HG03378 (cell line): ENCODE measurements around the gene CPEB2.
"Not testable (repeated sequence)": the region's sequence is repeated elsewhere in the genome, so short reads cannot be mapped to it uniquely, and the experiment has no call there.

Source experiments
- ATAC-seq: cut with Tn5 transposase; IDR thresholded peaks from one replicate; pipeline ENCODE4 v1.9.1; 2021; ENCODE audit warnings: mild to moderate bottlenecking, moderate library complexity; ENCODE audit not compliant: unreplicated experiment

CPEB2 gene

DNA sequence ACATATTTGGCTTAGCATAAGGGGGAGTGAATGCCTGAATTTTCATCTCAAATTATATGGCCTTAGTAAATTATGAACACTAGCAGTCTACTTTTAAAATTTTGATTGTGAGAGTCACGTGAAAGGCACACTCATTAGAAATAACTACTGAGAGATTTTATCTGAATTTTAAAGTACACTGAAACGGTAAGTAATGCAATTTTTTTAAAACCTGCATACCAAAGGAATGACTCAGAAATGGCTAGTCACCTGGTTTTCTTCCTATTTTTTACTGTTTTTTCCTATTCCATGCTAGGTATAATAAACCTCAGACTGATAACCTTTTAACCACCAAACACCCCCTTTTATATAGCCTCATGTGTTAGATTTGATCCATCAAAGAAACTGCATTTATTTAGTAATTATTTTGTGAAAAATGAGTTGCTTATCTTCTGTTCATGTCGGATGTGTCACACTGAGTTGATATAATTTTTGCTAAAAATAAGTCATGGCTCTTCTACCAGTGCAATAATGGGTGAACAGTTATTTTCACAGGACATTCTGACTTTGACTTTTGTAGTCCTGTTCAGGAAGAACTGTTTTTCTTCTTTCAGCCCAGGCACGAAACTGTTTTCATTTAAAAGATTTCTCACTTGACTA is 40.4 kb downstream of the CPEB2 start:
- no peak for ATAC-seq

DNA sequence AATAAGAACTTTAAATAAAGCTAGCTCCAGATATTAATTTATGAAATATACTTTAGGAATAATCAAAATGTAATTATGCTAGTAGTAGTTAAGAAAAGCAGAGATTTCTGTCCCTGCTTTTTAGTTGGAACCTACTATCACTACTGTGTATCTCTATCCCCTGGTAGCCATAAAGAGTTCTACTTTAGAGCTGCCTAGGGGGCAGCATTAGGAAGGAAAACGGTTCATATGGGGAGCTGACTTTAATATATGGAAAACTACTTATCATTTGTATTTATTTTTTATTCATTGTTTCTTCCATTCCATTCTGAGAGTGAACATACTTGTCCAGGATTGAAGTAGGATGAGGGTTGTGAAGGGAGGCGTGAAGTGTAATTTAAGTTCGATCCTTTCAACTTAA is 40.9 kb downstream of the CPEB2 start:
- no peak for ATAC-seq

DNA sequence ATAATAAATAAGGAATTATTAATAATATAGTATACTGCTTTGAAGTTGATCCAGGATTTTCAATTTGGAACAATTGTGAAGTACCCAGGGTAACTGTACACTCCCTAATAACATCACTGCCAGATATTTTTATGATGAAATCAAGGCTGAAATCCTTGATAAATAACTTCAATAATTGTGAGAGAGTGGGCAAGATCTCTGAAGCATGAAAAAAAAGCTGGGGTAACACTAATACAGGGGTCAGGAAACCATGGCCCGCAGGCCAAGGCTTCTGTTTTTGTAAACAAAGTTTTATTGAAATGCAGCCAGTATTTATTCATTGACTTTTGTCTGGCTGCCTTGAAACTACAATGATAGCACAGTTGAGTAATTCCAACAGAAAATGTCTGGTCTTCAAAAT is 41.6 kb downstream of the CPEB2 start:
- no peak for ATAC-seq

DNA sequence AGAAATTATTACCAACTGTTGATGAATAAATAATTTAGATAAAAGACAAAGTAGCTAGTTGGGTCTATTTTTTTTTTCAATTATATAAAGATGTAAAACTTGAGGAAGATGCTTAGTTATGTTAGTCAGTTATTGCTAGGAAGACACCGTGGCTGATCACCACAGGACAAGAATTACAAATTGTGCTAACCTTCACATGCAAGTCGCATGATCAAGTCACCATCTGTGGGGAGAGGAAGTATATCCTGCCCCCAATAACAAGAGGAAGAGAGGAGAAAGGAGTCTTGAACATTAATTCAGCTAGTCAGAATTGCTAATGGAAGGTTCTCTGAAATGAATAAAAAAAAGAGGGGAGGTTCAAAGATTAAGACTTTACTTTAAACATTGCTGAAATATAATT is 52.3 kb downstream of the CPEB2 start:
- ATAC-seq: no peak

DNA sequence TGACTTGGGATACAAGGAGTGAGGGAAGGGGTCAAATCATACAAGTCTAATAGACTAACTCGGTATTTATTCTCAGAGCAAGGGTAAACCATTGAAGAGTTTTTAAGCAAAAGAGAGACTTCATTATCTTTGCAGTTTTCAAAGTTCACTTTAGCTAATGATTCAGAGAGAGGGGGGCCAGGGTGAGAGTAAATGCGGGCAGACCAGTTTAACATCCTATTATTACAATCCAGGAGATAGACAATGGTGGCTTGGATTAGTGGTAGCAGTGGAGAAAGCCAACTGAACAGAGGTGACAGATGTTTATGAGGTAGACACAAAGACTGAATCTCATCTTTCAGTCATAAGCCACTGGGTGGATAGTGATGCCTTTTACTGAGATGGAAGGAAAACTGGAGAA is 57.9 kb downstream of the CPEB2 start:
- no peak for ATAC-seq

DNA sequence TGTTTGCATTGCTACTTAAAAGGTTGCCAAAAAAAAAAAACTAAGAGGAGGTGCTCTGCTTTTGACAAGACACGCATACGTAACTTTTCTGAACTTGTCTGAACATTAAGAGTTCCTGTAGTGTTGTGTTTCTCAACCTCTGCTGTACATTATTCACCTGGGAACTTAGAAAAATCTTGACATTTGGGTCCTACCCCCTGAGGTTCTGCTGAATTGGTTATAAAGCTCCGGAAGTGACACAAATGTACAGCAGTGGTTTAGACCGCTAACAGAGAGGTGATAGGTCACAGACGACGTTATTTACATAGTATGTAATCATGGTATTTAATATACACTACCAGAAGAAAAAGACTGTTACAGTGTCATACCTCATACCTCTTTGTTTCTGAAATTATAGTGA is 61.1 kb downstream of the CPEB2 start:
- ATAC-seq: no peak

DNA sequence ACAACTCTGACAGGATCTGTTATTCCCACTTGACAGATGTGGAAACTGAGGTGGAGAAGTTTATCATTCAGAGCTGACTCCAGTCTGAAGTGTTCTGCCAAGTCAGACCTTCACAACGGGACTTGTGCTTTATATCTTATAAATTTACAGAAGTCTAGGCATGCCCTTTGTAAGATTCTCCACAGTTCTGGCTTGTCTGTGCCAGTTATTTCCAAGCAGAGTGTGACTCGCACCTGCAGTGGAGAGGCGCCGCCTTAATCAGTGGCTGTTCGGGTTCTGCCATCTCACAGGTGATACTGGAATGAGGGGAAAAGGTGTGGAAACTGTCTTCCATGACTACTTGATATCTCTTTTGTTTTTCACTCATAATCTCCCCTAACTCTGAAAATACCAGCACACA is 63.2 kb downstream of the CPEB2 start:
- no peak for ATAC-seq

DNA sequence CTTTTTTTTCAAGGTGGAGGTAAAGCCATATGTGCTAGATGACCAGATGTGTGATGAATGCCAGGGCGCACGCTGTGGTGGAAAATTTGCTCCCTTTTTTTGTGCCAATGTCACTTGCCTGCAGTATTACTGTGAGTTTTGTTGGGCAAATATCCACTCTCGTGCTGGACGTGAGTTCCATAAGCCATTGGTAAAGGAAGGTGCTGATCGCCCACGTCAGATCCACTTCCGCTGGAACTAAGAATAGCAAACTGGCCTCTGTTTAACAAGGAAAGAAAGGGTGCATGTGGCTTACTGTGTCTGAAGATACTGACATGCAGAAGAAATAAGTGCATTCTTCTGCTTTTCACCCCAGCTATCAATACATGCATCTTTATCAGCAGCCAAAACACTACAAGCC is 63.9 kb downstream of the CPEB2 start:
- no peak for ATAC-seq

DNA sequence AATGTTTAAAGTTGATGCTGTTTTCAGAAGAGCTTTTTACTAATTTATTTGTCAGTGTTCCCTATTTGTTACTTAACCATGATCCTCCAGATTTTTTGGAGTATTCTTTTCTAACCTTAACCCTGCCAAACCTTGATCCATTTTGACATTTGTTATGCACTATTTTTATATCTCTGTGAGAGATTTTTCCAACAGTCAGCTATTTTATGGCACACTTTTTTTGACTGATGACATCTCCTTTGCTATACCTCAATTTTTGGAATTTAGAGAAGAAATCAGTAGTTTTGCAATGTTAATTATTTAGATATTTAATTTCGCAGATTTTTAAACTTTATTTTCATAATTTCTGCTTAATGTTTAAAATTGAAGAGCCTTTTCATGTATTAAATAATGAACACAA is 66.0 kb downstream of the CPEB2 start:
- no peak for ATAC-seq

DNA sequence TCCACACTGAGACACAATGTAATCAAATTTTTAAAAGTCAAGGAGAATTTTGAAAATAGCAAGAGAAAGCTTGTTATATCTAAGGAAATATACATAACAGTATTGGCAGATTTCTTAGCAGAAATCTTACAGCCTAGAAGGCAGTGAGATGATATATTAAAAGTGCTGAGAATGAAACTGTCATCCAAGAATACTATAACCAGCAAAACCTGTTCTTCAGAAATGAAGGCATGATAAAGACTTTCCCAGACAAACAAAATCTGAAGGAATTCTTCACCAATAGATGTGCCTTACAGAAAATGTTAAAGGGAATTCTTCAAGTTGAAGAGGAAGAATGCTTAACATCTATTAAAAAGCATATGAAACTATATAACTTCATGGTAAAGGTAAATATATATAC is 73.6 kb downstream of the CPEB2 start:
- no peak for ATAC-seq

DNA sequence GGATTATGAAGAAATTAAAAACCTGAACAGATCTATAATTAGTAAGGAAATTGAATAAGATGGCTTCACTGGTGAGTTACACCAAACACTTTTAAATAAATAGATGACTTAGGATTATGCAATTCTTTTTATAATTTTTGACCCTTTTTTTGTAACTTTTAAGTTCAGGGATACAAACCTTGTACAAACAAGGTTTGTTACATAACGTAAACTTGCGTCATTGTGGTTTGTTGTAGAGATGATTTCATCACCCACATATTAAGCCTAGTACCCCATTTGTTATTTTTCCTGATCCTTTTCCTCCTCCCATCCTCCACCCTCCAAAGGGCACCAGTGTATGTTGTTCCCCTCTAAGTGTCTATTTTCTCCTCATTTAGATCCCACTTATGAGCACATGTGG is 75.7 kb downstream of the CPEB2 start:
- no peak for ATAC-seq

DNA sequence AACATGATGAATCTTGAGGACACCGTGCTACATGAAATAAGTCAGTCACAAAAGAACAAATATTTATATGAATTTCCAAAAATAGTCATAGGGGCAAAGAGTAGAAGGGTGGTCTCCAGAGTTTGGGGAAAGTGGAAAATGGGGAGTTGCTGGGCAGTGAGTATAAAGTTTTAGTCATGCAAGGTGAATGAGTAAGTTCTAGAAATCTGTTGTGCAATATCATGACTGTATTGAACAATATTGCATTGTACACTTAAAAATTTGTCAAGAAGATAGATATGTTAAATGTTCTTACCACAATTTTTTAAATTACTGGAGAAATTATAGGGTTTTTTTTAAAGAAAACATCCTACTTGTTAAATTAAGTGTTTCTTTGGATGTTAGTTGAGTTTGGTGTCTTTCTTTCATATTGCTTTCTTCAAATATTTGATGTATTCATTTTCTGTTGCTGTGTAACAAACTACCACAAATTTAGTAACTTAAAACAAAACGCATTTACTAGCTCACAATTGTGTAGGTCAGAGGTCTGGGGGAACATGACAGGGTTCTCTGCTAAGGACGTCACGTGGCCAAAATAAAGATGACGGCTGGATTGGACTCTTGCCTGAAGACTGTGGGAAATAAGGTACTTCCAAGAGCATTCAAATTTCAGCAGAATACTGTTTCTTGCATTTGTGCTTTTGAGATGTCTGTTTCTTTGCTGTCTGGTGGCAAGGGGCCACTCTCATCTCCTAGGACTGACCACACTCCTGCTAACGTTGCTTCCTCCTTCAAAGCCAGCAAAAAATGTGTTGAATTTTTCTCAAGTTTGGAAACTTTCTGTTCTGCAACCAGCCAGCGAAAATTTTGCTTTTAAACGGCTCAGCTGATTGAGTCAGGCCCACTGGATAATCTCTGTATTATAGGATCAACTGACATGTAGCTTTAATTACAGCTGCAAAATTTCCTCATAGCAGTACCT is 76.7 kb downstream of the CPEB2 start:
- no peak for ATAC-seq

DNA sequence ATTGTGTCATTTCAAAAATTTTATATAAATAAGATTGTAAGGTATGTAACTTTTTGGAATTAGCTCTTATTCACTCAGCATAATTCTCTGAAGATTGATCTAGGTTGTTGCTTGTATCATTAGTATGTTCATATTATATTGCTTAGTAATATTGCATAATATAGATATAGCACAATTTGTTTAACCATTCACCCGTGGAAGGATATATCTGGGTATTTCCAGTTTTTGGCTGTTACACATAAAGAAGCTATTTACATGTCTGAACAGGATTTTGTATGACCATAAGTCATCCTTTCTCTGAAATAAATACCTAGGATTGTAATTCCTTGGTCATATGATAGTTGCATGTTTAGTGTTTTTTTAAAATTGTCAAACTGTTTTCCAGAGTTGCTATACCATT is 82.5 kb downstream of the CPEB2 start:
- ATAC-seq: no peak

DNA sequence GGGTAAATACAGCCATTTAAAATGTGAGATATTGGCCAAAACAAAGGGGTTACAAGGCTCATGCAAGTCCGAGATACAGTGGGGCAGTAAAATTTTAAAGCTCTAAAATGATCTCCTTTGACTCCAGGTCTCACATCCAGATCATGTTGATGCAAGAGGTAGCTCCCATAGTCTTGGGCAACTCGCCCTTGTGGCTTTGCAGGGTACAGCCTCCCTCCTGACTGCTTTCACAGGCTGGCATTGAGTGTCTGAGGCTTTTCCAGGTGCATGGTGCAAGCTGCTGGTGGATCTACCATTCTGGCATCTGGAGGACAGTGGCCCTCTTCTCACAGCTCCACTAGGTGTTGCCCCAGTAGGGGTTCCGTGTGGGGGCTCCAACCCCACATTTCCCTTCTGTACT is 83.5 kb downstream of the CPEB2 start:
- not testable (repeated sequence) for ATAC-seq

DNA sequence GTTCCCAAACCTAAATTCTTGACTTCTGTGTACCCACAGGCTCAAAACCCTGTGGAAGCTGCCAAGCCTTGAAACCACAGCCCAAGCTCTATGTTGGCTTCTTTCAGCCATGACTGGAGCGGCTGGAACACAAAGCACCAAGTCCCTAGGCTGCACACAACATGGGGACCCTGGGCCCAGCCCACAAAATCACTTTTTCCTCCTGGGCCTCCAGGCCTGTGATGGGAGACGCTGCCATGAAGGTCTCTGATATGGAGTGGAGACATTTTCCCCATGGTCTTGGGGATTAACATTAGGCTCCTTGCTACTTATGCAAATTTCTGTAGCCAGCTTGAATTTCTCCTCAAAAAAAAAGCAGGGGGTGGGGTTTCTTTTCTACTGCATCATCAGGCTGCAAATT is 84.0 kb downstream of the CPEB2 start:
- ATAC-seq: not testable (repeated sequence)

DNA sequence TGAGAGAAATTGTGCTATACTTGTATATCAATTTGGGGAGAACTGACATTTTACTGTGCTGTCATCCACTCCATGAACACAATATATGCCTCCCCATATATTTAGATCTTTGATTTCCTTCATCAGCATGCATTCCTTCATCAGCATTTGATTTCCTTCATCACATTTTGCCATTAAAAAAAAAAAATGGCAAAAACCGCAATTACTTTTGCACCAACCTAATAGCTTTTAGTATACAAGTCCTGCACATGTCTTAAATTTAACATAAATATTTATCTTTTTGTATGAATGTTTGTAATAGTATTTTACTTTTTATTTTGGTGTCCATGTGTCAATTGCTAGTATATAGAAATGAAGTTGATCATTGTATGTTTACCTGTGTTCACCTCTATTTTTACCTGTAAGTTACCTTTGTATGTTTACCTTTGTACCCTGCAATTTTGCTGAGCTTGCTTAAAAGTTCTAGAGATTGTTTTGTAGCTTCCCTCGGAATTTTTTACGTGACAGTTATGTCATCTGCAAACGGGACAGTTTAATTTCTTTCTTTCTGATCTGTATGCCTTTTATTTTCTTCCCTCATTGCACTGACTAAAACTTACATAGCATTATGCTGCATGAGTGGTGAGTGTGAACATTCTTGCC is 86.2 kb downstream of the CPEB2 start:
- no peak for ATAC-seq

DNA sequence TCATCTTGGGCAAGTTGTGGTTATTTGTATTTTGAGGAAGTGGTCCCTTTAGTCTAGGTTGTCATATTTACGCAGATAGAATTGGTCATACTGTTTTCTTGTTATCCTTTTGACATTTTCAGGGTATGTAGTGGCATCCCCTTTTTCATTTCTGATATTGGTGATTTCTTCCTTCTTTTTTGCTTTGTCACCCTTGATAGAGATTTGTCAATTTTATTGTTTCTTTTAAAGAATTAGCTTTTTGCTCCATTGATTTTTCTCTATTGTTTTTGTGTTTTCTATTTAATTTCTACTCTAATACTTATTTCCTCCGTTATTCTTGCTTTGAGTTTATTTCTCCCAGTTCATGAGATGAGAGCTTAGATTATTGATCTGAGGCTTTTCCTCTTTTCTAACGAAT is 87.7 kb downstream of the CPEB2 start:
- ATAC-seq: no peak

DNA sequence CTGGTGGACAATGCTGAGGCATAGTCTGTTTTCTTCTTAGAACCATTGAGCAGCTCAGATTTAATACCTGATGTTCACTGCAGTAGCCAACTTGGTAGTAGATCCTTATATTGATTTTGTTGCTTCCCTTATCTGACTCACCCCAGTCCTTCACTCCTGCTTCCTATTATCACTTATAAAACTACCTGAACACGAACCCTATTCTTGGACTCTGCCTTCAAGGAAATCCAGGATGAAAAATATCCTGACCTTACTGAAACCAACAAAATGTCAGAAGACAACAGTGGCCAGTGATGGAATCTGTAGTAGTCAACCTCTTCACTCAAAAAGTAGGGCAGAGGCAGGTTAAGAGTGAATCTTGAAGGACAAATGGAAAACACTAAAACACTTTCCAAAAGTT is 98.1 kb downstream of the CPEB2 start:
- ATAC-seq: no peak

DNA sequence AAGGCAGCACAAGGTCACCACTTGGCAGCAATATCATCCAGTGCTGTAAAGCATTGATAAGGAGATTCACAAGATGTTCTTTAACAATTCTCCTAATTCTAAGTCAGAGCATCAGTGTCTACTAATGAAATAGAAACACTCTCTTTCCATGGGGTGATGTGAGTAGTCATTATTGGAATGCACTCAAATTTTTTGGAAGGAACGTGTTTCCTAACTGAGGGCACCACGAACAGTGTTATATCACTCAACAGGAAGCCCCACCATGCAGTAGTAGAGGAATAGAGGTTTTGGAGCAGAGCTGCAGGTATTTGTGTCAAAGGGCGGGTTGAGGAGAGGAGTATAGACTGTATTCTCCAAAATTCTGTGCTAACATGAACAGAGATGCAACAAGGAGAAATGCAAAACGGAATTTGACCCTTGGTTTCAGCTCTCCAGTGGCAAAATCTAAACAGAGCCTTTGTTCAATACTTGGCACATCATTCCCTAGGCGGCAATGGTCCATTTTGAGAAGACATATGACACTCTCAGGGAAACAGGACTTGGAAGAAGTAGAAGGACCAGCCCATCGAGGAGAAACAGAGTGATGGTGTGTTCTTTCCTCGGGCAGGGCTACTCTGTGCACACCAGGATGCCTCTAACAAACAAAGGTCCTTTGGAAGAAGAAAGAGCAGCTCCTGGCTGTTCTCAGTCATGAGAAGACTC is 98.9 kb downstream of the CPEB2 start:
- ATAC-seq: no peak

DNA sequence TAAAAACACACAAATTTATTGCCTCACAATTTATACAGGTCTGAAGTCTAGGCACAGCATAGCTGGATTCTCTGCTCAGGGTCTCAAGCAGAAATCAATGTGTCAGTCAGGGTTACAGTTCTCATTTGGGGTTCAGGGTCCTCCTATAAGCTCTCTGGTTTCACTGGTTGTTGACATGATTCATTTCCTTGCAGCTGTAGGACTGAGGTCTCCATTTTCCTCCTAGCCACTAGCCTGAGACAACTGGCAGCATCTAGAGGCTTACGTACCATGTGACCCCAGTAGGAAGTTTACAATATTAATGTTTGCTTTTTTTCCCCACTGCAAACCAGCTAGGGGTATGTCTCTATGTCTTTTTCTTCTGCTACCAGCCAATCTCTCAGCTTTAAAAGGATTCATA is 102.5 kb downstream of the CPEB2 start:
- ATAC-seq: no peak

DNA sequence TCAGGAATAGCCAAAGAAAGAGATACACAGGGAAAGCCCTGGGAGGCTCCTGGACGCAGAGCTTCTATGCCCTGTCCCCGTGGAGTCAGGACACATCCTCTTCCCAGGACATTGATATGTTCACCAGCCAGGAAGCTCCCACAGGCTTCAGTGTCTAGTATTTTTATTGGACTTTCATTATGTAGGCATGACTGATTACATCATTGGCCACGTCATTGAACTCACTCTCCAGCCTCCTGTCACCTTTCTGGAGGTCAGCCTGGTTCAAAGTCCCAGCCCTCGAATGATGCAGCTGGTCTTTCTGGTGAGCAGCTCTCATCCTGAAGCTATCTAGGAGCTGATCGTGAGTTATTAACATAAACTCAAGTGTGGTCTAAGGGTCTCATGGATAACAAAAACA is 104.1 kb downstream of the CPEB2 start:
- ATAC-seq: no peak
